ENCODE measurements around the gene B4GALT5.

The B4GALT5 gene

GRCh38 chr20:49701241-49701790 is 12.4 kb downstream of the B4GALT5 start:
- DNase-seq (ENCODE audit: low spot score) (no peak), FAIRE-seq (no peak)

GRCh38 chr20:49700411-49701185 is 13.1 kb downstream of the B4GALT5 start:
- DNase-seq (ENCODE audit: low spot score): peak; percentile 80

GRCh38 chr20:49699200-49699992 is 14.3 kb downstream of the B4GALT5 start:
- FAIRE-seq: peak; percentile 94
- peak; percentile 85 for DNase-seq (ENCODE audit: low spot score)

More at GRCh38 chr20:49700411-49701185, 13.1 kb downstream of the B4GALT5 start:
- FAIRE-seq: peak; percentile 89

- FAIRE-seq: no peak
- DNase-seq (ENCODE audit: low spot score): no peak
These were observed 15.2 kb downstream of the B4GALT5 start for GRCh38 chr20:49698477-49698876.

- FAIRE-seq (no peak), DNase-seq (ENCODE audit: low spot score) (no peak)
These were observed 16.6 kb downstream of the B4GALT5 start for GRCh38 chr20:49697071-49697470.

- no peak for DNase-seq (ENCODE audit: low spot score)
- FAIRE-seq: peak; percentile 28
These were observed 17.1 kb downstream of the B4GALT5 start for GRCh38 chr20:49696594-49696993.

- DNase-seq (ENCODE audit: low spot score) (no peak), FAIRE-seq (no peak)
These were observed 17.8 kb downstream of the B4GALT5 start for GRCh38 chr20:49695830-49696229.

GRCh38 chr20:49694450-49695071 is 19.1 kb downstream of the B4GALT5 start:
- no peak for FAIRE-seq
- peak; percentile 41 for DNase-seq (ENCODE audit: low spot score)

GRCh38 chr20:49693435-49694171 is 20.1 kb downstream of the B4GALT5 start:
- FAIRE-seq: no peak
- no peak for DNase-seq (ENCODE audit: low spot score)

GRCh38 chr20:49692941-49693340 is 20.7 kb downstream of the B4GALT5 start:
- FAIRE-seq (no peak), DNase-seq (ENCODE audit: low spot score) (no peak)

- FAIRE-seq (no peak), DNase-seq (ENCODE audit: low spot score) (no peak)
These were observed 21.7 kb downstream of the B4GALT5 start for GRCh38 chr20:49691818-49692568.

GRCh38 chr20:49690899-49691620 is 22.6 kb downstream of the B4GALT5 start:
- FAIRE-seq: peak; percentile 90
- peak; percentile 82 for DNase-seq (ENCODE audit: low spot score)

- DNase-seq (ENCODE audit: low spot score): no peak
- FAIRE-seq: peak; percentile 58
These were observed 25.8 kb downstream of the B4GALT5 start for GRCh38 chr20:49687595-49688567.

GRCh38 chr20:49685809-49686208 is 27.9 kb downstream of the B4GALT5 start:
- FAIRE-seq (peak; percentile 87), DNase-seq (ENCODE audit: low spot score) (peak; percentile 53)

GRCh38 chr20:49685161-49685601 is 28.5 kb downstream of the B4GALT5 start:
- DNase-seq (ENCODE audit: low spot score) (no peak), FAIRE-seq (peak; percentile 4)

GRCh38 chr20:49684335-49684997 is 29.2 kb downstream of the B4GALT5 start:
- FAIRE-seq: no peak
- DNase-seq (ENCODE audit: low spot score): no peak

- FAIRE-seq (no peak), DNase-seq (ENCODE audit: low spot score) (no peak)
These were observed 30.9 kb downstream of the B4GALT5 start for GRCh38 chr20:49682798-49683197.

GRCh38 chr20:49682278-49682677 is 31.4 kb downstream of the B4GALT5 start:
- DNase-seq (ENCODE audit: low spot score) (peak; percentile 78), FAIRE-seq (peak; percentile 86)
